Measurements from ENCODE around the gene FASN. TPM values are rescaled to one million over a fixed set of nuclear protein-coding genes. Genes with fewer than 3 reads are reported as not detected.

FASN gene
- total RNA-seq, 4 donors from 2014 or later: 72.8 to 302 (median 143) TPM

- H3K4me3 ChIP-seq: no peak overlapping the region
- no peak for TF ChIP-seq POLR2A (IDR thresholded peaks at IDR 0.05)
- TF ChIP-seq CTCF (IDR thresholded peaks at IDR 0.05): no peak
These were observed 10.8 kb downstream of the FASN start for GRCh38 chr17:82086941-82087906.

GRCh38 chr17:82085931-82086764 is 11.9 kb downstream of the FASN start:
- no peaks in the 10 kb centered on the region for H3K4me1 ChIP-seq
- no peak for TF ChIP-seq POLR2A (IDR thresholded peaks at IDR 0.05)
- TF ChIP-seq CTCF (IDR thresholded peaks at IDR 0.05): no peak
- no peaks in the 10 kb centered on the region for H3K27me3 ChIP-seq
- no peaks in the 10 kb centered on the region for H3K9me3 ChIP-seq
- WGBS, 2 donors: 100% methylated on average over 2 to 4 of the region's 25 CpGs
- H3K27ac ChIP-seq: no peak overlapping the region
- DNase-seq: no peak
- H3K4me3 ChIP-seq: no peak overlapping the region
- intact Hi-C loops (cut with DNase I): no loop called here
- peaks cover 90 to 100% (median 95%) of the 10 kb centered on the region in 3 donors for H3K36me3 ChIP-seq

More at GRCh38 chr17:82086941-82087906, 10.8 kb downstream of the FASN start:
- DNase-seq: no peak
- 89 to 95% methylated on average over 4 to 8 of the region's 39 CpGs for WGBS, 2 donors
- Histone ChIP-seq H3K36me3 (peaks cover 96 to 100% (median 100%) of the 10 kb centered on the region in 3 donors), H3K9me3 (no peaks in the 10 kb centered on the region), H3K4me1 (no peaks in the 10 kb centered on the region), H3K27ac (no peak overlapping the region), H3K27me3 (no peaks in the 10 kb centered on the region)
- intact Hi-C loops (cut with DNase I): no loop called here

GRCh38 chr17:82085031-82085861 is 12.8 kb downstream of the FASN start:
- H3K36me3 ChIP-seq: peaks cover 86 to 100% (median 93%) of the 10 kb centered on the region in 3 donors
- no peak for DNase-seq
- H3K4me3 ChIP-seq: no peak overlapping the region
- intact Hi-C loops (cut with DNase I): no loop called here
- TF ChIP-seq POLR2A (IDR thresholded peaks at IDR 0.05) (no peak), CTCF (IDR thresholded peaks at IDR 0.05) (no peak)
- WGBS, 2 donors: 90 to 91% methylated on average over 6 to 23 of the region's 49 CpGs
- H3K27me3 ChIP-seq: no peaks in the 10 kb centered on the region
- H3K9me3 ChIP-seq: no peaks in the 10 kb centered on the region
- H3K27ac ChIP-seq: no peak overlapping the region
- H3K4me1 ChIP-seq: no peaks in the 10 kb centered on the region

- DNase-seq: no peak
- Histone ChIP-seq H3K36me3 (peaks cover 84 to 100% (median 93%) of the 10 kb centered on the region in 3 donors), H3K9me3 (no peaks in the 10 kb centered on the region), H3K4me1 (no peaks in the 10 kb centered on the region), H3K4me3 (no peak overlapping the region), H3K27me3 (no peaks in the 10 kb centered on the region), H3K27ac (no peak overlapping the region)
- TF ChIP-seq CTCF (IDR thresholded peaks at IDR 0.05): no peak
- no peak for TF ChIP-seq POLR2A (IDR thresholded peaks at IDR 0.05)
- intact Hi-C loops (cut with DNase I): no loop called here
- WGBS, 2 donors: 94 to 95% methylated on average over 6 to 7 of the region's 31 CpGs
These were observed 13.5 kb downstream of the FASN start for GRCh38 chr17:82084373-82085030.
